HG02852 (cell line): ENCODE results near the gene OTOA.
"Not testable (repeated sequence)": the region's sequence is repeated elsewhere in the genome, so short reads cannot be mapped to it uniquely, and the experiment has no call there.

ENCODE experiments used
- ATAC-seq: cut with Tn5 transposase; IDR thresholded peaks from one replicate; pipeline ENCODE4 v1.9.1; 2021; ENCODE audit warnings: mild to moderate bottlenecking, moderate library complexity; ENCODE audit not compliant: unreplicated experiment

Gene OTOA

GRCh38 chr16:21639493-21639892 is 24.3 kb upstream of the OTOA start:
- ATAC-seq: no peak

GRCh38 chr16:21641916-21642315 is 21.9 kb upstream of the OTOA start:
- ATAC-seq: no peak

DNA sequence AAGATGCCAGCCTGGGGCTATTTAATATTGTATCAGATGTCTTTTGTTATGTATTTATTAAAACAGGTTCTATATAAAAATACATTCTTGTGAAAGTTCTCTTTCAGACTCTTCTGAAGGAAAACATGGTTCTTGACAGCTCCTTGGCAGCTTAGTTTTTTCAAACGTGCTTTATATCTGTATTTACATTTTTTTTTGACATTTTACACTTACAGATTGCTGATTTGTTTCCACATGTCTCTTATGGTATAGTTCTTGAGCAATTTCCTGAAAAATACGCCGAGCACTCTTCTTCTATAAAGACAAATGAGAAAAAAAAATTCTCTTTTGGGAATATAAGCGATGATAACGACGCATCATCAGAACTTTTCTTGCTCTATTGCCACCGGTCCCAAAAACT is 20.9 kb upstream of the OTOA start:
- no peak for ATAC-seq

- ATAC-seq: no peak
Measured at GRCh38 chr16:21643785-21644184, 20.0 kb upstream of the OTOA start.

GRCh38 chr16:21644674-21645073 is 19.1 kb upstream of the OTOA start:
- ATAC-seq: no peak

GRCh38 chr16:21645261-21645721 is 18.5 kb upstream of the OTOA start:
- ATAC-seq: peak; percentile 36

DNA sequence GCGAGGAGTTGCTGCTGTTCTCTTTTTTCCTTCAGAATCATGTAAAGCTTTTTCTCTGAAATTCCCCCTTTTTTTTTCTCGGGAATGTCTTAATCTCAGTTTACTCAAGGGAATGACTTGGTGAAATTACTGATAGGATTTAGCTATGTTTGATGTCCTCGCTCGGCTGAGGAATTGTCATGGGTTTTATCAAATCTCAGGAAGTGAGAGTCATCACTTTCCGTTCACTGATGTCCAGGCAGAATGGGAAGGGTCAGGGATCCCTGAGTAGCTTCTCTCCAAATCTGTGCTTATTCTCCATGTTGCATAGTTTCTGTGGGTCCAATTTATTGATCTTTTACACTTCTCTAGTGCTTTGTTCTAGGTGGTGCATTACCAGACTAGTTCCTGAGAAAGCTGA is 17.7 kb upstream of the OTOA start:
- ATAC-seq: no peak

DNA sequence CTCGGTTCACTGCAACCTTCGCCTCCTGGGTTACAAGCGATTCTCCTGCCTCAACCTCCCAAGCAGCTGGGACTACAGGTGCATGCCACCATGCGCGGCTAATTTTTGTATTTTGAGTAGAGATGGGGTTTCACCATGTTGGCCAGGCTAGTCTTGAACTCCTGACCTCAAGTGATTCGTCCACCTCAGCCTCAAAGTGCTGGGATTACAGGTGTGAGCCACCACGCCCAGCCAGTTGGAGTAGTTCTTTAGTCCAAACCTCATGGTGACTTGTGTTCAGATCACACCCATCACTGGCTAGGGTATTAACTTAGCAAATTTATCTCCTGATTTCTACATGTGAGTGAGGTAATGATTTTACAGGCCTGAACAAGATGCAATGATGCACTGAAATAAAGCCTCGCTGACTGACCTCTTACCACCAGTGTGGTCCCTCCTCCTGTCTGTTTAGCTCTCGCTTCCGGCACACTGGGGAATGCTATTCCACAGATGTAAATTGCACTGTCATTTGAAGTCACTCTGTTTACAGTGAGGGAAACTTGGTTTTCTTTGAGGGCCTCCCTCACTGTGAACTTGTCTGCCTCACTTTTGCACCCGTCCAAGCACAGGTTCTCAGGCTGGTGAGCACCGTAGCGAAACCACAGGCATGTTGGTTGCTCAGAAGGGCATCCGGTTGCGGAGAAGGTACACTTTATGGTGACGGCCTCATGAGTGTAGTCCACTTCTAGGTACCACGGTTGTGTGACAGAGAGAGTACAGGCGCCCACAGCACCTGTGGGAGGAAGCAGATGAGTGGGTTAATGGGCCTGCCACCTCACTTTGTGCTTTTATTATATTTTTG is 16.8 kb upstream of the OTOA start:
- ATAC-seq: peak; percentile 78

GRCh38 chr16:21647562-21648164 is 16.1 kb upstream of the OTOA start:
- peak; percentile 3 for ATAC-seq

- not testable (repeated sequence) for ATAC-seq
Measured at GRCh38 chr16:21649826-21650406, 13.9 kb upstream of the OTOA start.

DNA sequence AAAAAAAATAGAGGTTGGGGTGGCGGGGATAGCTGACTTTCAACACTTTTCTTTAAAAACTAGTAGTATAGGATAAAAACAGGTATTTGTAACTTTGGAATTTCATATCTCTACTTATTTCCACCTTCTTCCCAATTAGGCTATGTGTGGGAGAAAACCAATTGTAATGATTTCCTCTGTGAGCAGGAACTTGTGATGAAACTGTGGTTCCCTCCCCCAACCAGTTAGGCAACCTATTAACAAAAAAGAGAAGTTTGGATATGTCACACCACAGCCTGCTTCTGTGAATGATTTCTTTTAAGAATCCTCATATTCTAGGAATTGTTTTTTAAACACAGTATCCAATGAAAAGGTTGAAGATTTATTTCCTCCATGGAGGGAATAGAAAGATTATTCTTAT is 13.2 kb upstream of the OTOA start:
- no peak for ATAC-seq

- no peak for ATAC-seq
Measured at GRCh38 chr16:21651515-21651914, 12.3 kb upstream of the OTOA start.

GRCh38 chr16:21652453-21652852 is 11.3 kb upstream of the OTOA start, which contains the start of gene IGSF6:
Gene IGSF6, minus strand, starts transcription at chr16:21652608. Its CDS starts 10 bp downstream, at chr16:21652598.
- ATAC-seq: no peak

DNA sequence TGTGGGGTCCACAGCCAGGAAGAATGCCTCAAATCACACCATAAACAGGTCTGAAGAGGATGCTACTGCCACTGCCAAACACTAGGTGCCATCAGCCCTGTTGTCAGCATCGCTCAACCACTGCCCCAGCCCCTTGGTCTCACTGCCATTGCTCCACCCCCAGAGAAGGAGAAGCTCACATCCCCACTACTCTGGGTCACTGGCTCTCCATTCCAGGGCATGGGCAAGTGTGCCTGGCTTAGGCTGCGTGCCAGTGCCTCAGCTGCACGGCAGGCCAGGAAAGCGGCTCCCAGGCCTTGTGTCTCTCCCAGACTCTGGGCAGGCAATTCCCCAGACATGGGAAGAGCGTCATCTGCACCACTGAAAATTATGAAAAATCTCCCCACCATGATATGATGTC is 10.2 kb upstream of the OTOA start:
- no peak for ATAC-seq

DNA sequence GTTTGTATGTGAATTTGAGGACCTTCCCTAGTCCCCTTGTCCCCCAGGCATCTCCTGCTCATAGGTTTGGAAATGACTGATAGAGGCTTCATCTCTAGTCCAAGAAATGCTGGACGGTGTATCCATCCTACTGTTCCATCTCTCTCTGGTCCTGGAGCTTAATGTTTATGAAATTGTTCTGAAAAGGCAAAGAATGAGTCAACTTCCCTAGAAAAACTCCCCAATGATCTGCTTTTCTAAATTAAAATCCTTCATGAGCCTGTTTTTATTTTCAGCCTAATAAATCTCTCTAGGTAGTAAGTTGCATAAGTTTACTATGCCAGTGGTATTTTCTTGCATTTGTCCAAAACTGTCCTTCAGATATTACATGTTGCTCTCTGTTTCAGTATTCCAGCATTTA is 9.3 kb upstream of the OTOA start:
- no peak for ATAC-seq

- ATAC-seq: no peak
Measured at GRCh38 chr16:21654881-21655280, 8.9 kb upstream of the OTOA start.

DNA sequence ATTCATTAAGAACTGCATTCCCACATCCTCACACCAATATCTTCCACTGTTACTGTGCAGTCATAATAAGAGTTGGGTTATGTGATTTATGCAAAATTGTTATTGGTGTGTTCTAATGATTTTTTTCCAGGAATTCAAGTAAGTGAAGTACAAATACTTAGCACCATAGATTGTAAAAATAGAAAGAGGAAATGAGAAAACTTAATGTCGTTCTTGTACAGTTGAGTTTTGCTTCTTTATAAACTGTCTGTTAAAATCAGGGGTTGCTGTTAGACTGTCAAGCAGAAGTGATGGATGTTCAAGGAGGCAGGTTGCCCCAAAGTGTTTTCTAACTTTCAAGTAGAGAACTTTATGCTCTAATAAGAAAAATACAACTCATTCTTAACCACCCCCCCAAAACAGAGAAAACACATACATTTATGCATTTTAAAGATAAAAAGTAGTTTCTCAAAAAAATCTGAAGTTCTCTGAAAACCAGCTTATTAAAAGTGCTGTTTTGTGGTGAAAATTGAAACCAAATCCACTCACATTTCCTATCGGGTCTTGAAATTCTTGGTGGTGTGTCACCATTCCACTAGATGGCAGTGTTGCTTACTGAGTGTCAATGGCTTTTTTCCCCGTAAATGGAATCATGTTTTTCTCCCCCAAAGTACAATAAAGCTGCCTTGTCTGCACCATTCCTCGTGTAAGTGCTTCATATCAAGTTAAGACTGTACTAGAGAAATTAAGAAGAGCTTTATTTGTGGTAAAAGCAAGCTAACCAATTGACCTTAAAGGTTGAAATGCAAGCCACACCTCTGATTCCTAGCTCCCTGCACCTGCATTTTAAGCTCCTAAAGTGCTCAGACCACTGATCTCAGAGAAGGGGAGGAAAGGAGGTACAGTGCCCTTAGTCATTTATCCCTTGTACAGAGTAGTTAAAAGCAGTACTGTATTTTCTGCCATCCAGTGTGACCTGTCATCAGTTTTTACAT is 6.7 kb upstream of the OTOA start:
- no peak for ATAC-seq

GRCh38 chr16:21659124-21659523 is 4.6 kb upstream of the OTOA start:
- ATAC-seq: no peak

DNA sequence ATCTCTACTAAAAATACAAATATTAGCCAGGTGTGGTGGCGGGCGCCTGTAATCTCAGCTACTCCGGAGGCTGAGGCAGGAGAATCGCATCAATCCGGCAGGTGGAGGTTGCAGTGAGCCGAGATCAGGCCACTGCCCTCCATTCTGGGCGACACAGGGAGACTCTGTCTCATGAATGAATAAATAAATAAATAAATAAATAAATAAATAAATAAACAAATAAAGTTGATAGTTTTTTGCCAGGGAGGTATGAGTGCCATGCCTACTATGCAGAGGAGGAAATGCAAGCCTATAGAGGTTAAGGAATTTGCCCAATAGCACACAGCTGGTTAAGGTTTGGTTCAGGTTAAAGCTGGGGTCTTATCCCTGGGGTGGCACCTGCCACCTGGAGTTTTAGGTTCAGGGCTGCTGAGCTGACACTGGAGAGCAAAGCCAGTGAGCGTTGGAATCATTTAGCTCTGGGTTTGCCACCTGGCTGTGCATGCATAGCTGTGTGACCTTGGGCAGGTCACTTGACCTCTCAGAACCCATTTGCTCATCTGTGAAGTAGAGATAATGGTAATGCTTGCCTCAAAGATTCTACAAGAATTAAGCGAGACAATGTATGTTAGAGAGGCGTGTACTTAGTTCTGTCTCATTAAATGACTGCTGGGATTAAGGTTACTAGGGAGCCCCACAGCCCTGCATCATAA is 1.2 kb downstream of the OTOA start:
- no peak for ATAC-seq

DNA sequence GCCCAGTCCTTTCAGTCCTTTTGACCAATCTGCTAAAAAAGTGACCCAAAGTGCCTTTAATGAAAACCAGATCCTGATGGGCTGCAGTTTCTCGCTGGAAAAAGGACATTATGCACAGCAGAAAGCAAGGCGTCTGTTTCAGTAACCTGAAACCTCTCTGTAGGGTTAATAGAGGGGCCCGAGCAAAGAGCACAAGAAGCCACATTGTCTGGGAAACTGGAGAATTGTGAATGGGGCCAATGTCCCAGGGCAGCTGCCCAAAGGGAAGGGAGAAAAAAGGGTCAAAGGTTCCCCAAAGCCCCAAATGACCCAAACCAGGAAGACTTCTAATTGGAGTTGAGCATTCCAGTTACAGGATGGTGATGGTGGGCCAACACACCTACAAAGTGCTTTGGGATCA is 3.0 kb downstream of the OTOA start:
- no peak for ATAC-seq
